Suprapubic skin (tissue), 3 donors: ENCODE results near the gene SFMBT1.

Experiments used
- CTCF ChIP-seq, 2 donors: fragments of 200-600 bp in 1 of 2; fragments of 450-650 bp in 1 of 2; sonication (generic) in 1 of 2; IDR thresholded peaks; one replicate each; pipeline ENCODE4 v1.5.1; 2016 to 2019; ENCODE audit warnings: antibody characterized with exemption in 2 of 2, mild to moderate bottlenecking in 1 of 2, moderate library complexity in 1 of 2
- POLR2AphosphoS5 ChIP-seq, 3 donors: sonication (generic); formaldehyde crosslinking; IDR thresholded peaks; one replicate each; pipeline ENCODE4 v1.6.1; 2017; ENCODE audit warnings: antibody characterized with exemption in 3 of 3

- TF ChIP-seq CTCF (IDR thresholded peaks at IDR 0.05) (no peak), POLR2AphosphoS5 (IDR thresholded peaks at IDR 0.05) (no peak)
Measured at GRCh38 chr3:52917044-52917443, 128.8 kb downstream of the SFMBT1 start.
